ENCODE measurements around the gene MRM2.

DNA sequence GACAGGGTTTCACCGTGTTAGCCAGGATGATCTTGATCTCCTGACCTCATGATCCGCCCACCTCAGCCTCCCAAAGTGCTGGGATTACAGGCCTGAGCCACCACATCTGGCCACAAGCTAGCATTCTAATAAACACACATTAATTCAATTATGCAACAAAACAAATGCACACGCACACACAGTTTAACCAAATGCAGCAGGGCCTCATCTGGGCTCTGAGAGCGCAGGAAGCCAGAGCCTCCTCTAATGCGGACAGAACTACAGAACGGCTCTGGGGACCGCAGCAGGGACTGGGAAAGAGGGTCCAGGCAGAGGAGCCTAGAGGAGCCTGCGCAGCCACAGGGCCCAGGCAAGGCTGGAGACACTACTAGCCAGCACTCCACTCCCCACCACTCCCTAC is 13.1 kb downstream of the MRM2 start:
- TF ChIP-seq, protein P1, sequence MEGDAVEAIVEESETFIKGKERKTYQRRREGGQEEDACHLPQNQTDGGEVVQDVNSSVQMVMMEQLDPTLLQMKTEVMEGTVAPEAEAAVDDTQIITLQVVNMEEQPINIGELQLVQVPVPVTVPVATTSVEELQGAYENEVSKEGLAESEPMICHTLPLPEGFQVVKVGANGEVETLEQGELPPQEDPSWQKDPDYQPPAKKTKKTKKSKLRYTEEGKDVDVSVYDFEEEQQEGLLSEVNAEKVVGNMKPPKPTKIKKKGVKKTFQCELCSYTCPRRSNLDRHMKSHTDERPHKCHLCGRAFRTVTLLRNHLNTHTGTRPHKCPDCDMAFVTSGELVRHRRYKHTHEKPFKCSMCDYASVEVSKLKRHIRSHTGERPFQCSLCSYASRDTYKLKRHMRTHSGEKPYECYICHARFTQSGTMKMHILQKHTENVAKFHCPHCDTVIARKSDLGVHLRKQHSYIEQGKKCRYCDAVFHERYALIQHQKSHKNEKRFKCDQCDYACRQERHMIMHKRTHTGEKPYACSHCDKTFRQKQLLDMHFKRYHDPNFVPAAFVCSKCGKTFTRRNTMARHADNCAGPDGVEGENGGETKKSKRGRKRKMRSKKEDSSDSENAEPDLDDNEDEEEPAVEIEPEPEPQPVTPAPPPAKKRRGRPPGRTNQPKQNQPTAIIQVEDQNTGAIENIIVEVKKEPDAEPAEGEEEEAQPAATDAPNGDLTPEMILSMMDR (IDR thresholded peaks at IDR 0.05) = no peak
- TF ChIP-seq, protein P2, sequence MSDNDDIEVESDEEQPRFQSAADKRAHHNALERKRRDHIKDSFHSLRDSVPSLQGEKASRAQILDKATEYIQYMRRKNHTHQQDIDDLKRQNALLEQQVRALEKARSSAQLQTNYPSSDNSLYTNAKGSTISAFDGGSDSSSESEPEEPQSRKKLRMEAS (IDR thresholded peaks at IDR 0.05) = no peak
- no peak for TF ChIP-seq BHLHE40 (IDR thresholded peaks at IDR 0.05; ENCODE audit: low read depth, low read length)
- TF ChIP-seq POLR2AphosphoS2 (conservative IDR thresholded peaks at IDR 0.05; ENCODE audit: low read length) = no peak
- no peak for TF ChIP-seq EP300 (IDR thresholded peaks at IDR 0.05)
- TF ChIP-seq CEBPB (IDR thresholded peaks at IDR 0.05) = no peak
- TF ChIP-seq POLR2A (IDR thresholded peaks at IDR 0.05; ENCODE audit: low read length) = no peak
- TF ChIP-seq, protein P3, sequence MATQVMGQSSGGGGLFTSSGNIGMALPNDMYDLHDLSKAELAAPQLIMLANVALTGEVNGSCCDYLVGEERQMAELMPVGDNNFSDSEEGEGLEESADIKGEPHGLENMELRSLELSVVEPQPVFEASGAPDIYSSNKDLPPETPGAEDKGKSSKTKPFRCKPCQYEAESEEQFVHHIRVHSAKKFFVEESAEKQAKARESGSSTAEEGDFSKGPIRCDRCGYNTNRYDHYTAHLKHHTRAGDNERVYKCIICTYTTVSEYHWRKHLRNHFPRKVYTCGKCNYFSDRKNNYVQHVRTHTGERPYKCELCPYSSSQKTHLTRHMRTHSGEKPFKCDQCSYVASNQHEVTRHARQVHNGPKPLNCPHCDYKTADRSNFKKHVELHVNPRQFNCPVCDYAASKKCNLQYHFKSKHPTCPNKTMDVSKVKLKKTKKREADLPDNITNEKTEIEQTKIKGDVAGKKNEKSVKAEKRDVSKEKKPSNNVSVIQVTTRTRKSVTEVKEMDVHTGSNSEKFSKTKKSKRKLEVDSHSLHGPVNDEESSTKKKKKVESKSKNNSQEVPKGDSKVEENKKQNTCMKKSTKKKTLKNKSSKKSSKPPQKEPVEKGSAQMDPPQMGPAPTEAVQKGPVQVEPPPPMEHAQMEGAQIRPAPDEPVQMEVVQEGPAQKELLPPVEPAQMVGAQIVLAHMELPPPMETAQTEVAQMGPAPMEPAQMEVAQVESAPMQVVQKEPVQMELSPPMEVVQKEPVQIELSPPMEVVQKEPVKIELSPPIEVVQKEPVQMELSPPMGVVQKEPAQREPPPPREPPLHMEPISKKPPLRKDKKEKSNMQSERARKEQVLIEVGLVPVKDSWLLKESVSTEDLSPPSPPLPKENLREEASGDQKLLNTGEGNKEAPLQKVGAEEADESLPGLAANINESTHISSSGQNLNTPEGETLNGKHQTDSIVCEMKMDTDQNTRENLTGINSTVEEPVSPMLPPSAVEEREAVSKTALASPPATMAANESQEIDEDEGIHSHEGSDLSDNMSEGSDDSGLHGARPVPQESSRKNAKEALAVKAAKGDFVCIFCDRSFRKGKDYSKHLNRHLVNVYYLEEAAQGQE (IDR thresholded peaks at IDR 0.05) = no peak
- TF ChIP-seq, protein P4, sequence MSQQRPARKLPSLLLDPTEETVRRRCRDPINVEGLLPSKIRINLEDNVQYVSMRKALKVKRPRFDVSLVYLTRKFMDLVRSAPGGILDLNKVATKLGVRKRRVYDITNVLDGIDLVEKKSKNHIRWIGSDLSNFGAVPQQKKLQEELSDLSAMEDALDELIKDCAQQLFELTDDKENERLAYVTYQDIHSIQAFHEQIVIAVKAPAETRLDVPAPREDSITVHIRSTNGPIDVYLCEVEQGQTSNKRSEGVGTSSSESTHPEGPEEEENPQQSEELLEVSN (IDR thresholded peaks at IDR 0.05; ENCODE audit: borderline replicate concordance, low read depth) = no peak
- TF ChIP-seq ZFP36 (IDR thresholded peaks at IDR 0.05; ENCODE audit: borderline replicate concordance, partially characterized antibody) = no peak
- no peak for TF ChIP-seq PHF8 (IDR thresholded peaks at IDR 0.05; ENCODE audit: borderline replicate concordance, low read depth)
- TF ChIP-seq FOSL2 (IDR thresholded peaks at IDR 0.05) = no peak
- no peak for TF ChIP-seq FOSL2 (CRISPR knock-in tag; IDR thresholded peaks at IDR 0.05)

Measured in A549 (cell line).